NCI-H2196 (cell line): ENCODE data around the gene FNDC3A.
"Not testable (repeated sequence)": the region's sequence is repeated elsewhere in the genome, so short reads cannot be mapped to it uniquely, and the experiment has no call there.

ENCODE experiments used
- DNase-seq: peaks from one replicate; lab custom pipeline; 2025; ENCODE audit not compliant: unreplicated experiment; lab: John Stamatoyannopoulos, UW

FNDC3A gene

DNA sequence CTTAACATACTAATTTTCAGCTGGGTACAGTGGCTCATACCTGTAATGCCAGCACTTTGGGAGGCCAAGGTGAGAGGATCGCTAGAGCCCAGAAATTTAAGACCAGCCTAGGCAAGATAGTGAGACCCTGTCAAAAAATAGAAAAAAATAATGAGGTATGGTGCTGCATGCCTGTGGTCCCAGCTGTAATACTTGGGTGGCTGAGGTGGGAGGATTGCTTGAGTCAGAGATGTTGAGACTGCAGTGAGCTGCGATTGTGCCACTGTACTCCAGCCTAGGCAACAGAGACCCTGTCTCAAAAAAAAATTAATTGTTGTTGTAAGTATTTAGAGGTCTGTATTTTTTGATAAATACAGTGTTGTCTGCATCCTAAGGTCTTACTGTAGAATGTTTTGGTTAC lies 66.8 kb downstream of the FNDC3A start:
- no peak for DNase-seq

DNA sequence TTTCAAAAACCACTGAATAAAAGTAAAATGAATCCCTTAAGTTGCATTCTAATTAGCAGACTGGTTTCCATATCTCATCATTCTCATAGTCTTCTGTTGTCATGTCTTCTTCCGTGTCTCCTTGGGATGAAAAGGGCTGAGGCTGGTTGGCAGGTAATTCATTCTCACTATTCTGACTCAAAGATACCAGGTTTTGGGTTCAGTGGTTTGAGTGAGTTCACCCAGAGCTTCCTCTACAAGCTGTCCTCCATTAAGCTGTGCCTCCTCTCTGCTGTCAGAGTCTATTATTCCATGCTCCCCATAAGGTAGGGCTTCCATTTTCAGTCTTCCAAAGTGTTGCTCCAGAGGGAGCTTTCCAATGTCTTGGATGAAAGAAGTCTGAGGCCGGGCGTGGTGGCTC lies 68.3 kb downstream of the FNDC3A start:
- no peak for DNase-seq

DNA sequence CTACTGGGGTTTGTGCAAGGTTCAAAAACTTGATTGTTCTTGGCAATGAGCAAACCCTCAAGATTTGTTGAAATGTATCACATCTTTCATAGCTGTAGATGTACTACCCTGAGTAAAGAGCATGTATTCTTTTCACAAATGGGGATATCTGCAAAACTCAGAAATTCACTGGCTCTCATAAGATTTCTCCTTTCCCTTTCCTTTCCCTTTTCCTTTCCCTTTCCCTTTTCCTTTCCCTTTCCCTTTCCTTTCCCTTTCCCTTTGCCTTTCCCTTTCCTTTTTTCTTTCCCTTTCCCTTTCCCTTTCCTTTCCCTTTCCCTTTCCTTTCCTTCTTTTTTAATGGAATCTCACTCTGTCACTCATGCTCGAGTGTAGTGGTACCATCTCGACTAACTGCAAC lies 69.1 kb downstream of the FNDC3A start:
- DNase-seq = no peak

DNA sequence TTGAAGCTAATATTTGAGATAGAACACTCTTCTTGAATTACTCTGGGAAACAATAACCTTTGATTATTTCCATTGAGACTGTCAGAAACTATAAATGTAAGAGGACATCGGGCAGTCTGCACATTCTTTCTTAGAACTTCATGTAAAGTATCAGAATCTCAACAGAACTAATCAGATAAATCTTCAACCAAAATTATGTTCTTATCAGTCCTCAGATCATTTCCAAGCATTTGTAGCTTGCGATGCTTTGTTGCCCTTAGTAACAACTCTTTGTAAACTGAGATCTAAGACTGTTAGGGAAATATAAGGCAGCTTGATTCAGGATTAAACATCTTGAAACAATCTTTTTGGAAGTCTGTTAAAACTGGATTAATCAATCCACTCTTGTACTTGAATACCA lies 70.3 kb downstream of the FNDC3A start:
- DNase-seq = no peak

DNA sequence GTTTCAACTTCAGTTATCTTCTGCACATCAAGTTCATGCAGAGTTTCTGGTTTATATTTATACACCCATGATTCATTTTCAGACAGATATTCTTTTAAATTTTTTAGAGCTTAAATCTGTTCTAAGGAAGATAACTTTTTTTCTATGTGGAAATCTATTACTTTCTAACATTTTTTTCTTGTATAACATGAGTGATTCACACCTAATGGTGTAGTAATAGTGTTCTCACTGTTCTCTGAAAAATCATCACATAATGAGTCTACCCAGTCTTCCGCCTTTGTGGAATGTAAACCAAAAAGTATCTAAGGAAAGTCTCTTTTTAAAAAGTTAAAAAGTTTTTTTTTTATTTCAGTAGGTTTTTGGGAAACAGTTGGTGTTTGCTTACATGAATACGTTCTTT lies 70.8 kb downstream of the FNDC3A start:
- no peak for DNase-seq

DNA sequence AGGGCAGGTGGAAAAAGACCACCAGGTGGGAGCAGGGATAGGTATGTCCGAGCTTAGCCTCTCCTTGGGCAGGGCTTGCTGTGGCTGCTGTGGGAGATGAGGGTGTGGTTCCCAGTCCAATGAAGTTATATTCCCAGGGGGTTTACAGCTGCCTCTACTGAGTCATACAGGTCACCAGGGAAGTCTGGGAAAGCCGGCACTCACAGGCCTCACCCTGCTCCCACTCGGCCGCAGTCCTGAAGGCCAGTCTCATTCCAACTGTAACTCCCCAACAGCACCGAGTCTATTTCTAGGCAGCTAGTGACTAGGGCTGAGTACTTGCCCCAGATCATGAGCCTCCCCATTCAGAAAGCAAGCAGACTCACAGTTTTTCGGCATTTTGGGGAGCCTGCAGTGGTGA lies 77.1 kb downstream of the FNDC3A start:
- DNase-seq = no peak

DNA sequence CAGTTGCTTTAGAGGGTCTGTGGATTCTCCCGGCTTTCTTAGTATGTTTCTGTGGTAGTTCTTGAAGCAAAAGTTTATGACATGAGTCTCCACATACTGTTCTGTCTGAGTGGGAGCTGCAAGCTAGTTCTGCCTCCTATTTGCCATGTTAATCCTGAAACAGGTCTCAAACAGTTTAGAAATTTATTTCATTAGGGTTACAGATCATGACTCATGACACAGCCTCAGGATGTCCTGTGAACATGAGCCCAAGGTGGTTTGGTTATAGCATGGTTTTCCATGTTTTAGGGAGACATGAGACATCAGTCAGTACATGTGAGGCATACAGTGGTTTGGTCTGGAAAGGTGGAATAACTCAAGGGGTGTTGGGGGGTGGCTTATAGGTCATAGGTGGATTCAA lies 77.5 kb downstream of the FNDC3A start:
- DNase-seq = no peak

DNA sequence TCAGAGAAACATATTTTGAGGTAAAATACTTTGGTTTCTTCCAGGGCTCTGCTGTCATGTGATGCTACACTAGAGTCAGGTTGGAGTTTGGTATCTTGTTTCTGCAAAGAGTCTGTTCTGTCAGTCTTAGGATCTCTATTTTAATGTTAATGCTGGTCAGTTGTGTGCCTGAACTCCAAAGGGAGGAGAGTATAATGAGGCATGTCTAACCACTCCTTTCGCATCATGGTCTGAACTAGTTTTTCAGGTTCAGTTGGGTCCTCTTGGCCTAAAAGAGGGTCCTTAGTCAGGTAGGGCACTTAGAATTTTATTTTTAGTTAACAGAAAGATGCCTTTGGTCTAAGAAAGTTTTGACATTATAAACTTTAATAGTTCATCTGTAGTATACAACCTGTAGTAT lies 78.2 kb downstream of the FNDC3A start:
- no peak for DNase-seq

DNA sequence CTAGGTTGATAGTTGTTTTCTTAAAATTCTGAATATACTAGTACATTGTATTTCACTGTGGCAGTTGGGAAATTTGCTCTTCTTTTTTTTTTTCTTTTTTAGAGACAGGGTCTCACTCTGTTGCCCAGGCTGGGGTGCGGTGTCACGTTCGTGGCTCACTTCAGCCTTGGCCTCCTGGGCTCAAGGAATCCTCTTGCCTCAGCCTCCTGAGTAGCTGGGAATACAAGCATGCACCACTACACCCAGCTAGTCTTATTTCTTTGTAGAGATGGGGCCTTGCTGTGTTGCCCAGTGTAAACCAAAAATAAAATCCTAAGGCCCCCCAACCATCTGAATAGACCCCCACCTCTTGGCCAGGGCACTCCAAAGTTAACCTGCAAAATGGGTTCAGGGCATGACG lies 79.3 kb downstream of the FNDC3A start:
- DNase-seq = no peak

DNA sequence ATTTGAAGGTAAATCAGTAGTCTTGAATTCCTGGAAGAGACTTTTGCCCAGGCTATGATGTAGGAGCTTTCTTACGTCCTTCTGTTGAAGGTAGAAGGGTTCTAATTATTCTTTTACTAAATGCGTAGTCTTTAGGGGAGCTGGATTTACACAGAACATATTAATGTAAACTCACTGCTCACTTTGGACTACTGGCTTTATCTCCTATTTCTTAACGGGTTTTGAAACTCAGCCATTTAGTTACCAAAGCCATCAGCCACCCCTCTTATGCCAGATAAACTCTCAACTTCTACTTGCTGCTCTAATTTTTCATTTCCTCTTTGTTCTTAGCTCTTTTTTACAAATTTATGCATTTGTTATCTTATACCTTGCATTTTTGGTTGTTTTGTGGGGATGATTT lies 81.5 kb downstream of the FNDC3A start:
- no peak for DNase-seq

DNA sequence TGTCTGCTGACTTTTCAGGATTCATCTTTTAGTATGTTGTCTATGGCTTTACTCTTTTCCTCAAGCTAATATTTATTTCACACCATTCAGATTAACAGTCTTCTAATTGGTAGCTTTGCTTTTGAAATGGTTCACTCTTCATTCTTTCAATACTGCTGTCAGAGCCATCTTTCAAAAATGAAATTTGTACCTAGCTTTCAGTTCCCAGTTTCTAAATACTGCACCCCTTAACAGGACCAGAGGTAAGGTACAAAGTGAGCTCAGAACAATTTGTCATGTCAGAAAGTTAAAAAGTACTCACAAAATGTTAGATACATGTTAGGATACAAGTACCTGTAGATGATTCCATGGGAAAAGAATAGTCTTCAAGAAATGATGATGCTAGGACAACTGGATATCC lies 83.0 kb downstream of the FNDC3A start:
- DNase-seq = no peak

DNA sequence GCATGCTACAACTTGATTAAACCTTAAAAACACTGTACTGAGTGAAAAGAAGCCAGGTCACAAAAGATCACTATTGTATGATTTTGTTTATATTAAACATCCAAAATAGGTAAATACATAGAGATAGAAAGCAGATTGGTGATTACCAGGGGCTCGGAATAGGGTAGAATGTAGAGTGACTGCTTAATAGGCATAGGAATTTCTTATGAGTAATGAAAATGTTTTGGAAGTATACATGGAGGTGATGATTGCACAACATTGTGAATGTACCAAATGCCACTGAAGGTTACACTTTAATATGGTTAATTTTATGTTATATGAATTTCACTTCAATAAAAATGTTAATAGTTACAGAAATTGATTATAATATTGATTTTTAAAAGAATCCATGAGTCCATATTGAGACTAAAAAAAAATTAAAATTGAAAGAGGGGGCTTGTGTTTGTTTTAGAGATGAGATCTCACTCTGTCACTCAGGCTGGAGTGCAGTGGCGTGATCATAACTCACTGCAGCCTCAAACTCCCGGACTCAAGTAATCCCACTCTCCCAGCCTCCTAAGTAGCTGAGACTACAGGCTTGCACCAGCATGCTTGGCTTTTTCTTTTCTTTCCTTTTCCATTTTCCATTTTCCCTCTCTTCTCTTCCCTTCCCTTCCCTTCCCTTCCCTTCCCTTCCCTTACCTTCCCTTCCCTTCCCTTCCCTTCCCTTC lies 85.1 kb downstream of the FNDC3A start:
- DNase-seq = no peak

DNA sequence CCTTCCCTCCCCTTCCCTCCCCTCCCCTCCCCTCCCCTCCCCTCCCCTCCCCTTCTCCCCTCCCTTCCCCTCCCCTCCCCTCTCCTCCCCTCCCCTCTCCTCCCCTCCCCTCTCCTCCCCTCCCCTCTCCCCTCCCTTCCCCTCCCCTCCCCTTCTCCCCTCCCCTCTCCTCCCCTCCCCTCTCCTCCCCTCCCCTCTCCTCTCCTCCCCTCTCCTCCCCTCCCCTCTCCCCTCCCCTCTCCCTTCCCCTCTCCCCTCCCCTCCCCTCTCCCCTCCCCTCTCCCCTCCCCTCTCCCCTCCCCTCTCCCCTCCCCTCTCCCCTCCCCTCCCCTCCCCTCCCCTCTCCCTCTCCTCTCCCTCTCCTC lies 85.7 kb downstream of the FNDC3A start:
- not testable (repeated sequence) for DNase-seq

DNA sequence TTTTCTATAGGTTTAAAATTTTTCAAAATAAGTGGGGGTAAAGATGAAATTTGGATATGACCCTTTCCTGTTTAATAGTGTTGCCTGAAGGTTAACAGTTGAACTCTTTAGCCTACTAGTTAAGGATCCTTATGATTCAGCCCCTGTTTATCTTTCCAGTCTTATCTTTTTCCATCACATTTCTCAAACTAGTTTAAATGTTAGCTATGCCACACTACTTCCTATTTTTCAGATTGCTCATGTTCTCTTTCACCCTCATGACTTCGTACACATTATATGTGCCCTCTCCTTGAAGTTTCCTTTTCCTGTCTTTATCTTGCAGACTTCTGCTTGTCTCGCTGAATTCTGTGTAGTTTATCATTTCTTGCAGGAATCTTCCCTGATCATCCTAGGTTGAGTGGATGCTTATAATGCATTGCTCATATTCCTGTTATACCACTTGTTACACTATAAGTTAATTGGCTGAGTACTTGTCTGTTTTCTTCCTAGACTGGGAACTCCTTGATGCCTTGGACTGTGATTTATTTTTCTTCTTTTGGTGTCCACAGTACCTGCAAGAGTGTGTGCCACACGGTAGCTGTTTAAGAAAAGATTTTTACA lies 86.7 kb downstream of the FNDC3A start:
- DNase-seq = no peak

DNA sequence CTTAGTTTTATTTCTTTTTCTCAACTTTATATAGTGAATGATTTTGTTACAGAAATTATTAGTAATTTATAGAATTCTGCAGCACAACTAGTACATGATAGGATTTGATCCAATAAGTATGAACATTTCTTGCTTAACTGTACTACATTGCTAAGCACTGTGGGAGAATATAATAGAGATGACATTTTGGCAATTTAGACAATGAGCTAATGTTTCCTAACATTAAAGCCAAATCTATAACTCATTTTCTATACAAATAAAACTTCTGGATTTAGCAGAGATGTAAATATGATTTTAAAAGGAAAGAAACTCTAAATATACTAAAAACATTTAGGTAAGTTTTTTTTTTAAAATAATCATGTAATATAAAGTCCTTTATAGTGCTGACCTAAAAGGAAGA lies 87.3 kb downstream of the FNDC3A start:
- no peak for DNase-seq

DNA sequence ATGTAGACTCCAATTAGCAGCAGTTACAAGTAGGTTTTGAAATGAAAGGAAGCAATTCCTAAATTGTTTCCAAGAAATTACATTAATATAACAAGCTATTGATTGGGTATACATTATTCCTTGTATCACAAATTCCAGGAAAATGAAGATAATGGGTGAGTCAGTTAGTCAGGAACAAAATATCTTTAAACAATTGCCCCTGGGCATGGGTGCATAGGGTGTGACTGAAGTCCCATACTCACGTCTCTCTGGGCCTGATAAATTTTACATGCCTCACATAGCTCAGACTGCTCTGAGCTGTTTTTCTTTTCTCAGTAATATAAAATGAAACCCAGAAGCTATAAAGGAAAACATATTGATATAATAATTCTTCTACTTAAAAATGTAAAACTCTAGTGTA lies 87.8 kb downstream of the FNDC3A start:
- DNase-seq = no peak

DNA sequence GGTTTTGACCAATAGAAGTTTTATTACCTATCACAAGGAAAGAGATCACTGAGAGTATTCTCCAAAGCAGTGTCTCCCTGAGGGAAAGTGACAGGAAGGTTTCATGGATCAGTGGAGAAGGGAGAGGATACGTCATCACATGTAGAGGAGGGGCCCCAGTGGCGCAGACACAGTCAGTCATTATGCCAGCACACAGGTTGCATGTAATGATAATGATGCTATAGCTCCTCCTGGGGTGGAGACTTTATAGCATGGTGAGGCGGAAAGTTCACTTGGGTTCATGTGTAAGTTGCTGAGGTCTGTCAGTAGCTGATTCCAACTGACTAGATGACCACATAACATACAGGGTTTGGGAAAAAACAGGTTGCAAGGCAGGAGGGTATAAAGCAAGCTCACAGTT lies 88.8 kb downstream of the FNDC3A start:
- DNase-seq = no peak

DNA sequence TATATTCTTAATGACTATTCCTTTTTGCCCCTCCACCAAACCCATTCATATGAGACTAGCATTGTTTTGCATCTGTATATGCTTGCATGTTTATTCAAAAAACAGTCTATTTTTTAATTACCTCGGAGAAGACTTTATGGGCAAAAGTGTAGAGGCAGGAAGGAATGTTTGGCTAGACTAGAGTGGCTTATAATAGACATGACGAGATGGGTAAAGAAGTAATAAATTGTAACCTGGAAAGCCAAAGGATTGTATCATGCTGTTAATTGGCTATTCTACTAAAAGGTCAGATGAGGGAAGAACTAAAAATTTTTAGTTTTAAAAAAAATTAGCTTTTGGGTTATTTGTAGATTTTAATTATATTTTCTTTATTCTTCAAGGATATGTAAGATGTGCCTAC lies 91.1 kb downstream of the FNDC3A start:
- DNase-seq = no peak

DNA sequence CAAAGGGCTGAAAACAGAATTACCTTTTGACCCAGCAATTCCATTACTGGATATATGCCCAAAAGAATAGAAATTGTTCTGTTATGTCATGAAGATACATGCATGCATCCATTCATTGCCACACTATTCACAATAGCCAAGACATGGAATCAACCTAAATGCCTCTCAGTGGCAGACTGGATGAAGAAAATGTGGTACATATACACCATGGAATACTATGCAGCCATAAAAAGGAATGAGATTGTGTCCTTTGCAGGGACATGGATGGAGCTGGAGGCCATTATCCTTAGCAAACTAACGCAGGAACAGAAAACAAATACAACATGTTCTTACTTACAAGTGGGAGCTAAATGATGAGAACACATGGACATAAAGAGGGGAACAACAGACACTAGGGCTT lies 92.8 kb downstream of the FNDC3A start:
- DNase-seq = not testable (repeated sequence)

DNA sequence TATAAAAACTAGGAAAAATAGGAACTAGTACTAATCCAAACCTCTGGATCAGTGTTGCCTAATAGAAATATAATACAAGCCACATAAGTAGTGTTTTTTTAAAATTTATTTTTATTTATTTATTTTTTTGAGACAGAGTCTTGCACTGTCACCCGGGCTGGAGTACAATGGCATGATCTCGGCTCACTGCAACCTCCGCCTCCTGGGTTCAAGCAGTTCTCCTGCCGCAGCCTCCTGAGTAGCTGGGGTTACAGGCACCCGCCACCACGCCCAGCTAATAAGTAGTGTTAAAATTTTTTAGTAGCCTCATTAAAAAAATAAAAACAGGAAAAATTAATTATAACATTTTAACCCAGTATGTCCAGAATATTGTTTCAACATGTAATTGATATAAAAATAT lies 94.3 kb downstream of the FNDC3A start:
- DNase-seq = not testable (repeated sequence)

DNA sequence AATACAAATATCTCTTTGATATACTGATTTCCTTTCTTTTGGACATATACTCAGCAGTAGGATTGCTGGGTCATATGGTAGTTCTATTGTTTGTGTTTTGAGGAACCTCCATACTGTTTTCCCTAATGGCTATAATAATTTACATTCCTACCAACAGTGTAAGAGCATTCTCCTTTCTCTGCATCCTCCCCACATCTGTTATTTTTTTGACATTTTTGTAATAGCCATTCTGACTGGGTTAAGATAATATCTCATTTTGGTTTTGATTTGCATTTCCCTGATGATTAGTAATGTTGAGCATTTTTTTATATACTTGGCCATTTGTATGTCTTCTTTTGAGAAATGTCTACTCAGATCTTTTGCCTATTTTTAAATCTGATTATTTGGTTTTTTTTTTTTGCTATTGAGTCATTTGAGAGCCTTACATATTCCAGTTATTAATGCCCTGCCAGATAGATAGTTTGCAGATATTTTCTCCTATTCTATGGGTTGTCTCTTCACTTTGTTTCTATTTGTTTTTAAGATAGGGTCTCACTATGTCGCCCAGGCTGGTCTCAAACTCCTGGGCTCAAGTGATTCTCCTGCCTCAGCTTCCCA lies 95.7 kb downstream of the FNDC3A start:
- DNase-seq = no peak

DNA sequence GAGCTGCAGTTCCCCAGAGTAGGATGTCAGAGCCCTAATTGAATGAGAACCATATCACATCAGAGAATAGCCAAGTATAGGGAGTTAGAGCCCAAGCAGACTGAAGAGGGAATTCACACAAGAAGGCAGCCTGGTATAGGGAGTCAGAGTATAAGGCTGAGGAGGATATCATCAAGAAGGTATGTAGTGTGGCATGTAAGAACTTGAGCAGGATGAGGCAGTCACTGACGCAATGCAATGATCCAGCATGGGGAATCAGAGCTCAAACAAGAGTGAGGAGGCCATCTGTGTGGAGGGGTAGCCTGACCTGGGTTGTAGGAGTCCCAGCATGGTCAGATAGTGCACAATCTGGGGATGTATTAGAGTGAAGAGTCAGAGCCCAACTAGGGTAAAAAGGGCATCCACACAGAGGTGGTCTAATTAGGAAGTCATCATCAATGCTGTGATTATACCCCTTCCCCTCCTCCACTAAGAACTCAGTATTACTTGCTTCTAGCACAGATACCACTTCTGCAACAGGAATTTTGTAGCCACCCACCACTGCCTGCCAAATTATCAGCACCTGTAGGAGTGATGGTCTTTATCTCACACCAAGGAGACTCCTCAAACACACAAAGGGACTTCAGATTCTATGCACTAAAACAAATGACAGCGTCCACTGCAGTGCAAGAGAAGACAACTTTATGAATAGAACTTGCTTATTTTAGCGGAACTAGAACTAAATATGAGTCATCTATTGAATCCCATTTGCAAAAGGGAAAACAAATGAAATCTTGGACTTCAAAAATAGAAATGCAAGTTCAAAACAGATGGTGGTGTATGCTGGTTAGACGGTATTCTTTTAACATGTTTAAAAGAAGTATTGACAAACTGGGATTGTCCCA lies 107.2 kb downstream of the FNDC3A start:
- no peak for DNase-seq
